Measurements from ENCODE around the gene PRKAR2A.

DNA sequence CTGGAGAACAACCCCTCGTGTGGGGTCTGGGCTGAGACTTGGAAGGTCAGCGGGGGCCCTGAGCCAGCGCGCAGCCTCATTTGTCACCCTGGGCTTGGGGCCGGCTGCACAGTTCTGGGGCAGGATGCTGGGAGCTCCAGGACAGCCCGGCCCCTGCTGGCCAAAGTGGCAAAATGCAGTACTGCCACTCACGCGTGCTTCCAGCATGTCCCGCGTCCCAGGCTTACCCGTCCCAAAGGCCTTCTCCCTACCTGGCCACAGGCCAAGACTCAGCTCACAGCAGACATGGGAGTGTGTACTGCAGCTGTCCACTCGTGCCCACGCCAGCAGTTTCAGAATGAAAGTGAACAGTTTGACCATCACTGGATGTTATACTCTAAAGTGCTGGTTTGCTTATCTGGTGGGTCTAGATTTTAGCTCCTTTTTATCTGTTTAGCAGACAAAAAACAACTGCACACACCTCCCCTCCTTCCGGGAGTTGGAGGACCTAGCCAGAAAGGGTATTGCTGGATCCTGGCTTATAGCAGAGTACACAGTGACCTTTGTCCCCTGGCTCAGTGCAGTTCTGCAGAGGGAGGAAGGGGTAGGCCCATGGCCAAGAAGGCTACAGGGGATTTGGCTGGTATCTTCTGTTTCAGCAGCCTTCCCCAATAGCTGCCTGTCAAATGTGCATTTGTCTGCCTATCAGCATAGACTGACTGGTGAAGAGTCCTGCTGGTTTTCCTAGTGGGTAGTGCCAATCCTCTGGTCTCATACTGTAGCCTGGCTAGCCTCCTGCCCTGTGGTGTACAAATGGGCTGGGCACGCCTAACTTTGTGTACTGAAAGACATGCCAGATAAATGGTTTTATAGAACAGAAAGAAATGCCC, 107.5 kb downstream of the PRKAR2A start:
- peak; percentile 26 for TF ChIP-seq POLR2A (IDR thresholded peaks at IDR 0.05)
- TF ChIP-seq, protein P1, sequence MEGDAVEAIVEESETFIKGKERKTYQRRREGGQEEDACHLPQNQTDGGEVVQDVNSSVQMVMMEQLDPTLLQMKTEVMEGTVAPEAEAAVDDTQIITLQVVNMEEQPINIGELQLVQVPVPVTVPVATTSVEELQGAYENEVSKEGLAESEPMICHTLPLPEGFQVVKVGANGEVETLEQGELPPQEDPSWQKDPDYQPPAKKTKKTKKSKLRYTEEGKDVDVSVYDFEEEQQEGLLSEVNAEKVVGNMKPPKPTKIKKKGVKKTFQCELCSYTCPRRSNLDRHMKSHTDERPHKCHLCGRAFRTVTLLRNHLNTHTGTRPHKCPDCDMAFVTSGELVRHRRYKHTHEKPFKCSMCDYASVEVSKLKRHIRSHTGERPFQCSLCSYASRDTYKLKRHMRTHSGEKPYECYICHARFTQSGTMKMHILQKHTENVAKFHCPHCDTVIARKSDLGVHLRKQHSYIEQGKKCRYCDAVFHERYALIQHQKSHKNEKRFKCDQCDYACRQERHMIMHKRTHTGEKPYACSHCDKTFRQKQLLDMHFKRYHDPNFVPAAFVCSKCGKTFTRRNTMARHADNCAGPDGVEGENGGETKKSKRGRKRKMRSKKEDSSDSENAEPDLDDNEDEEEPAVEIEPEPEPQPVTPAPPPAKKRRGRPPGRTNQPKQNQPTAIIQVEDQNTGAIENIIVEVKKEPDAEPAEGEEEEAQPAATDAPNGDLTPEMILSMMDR (IDR thresholded peaks at IDR 0.05) = peak; percentile 93 to 95 (median 94)
